ENCODE results near the gene OAF. TPM values are rescaled to one million over a fixed set of nuclear protein-coding genes. Genes with fewer than 3 reads are reported as not detected.
"Not testable (repeated sequence)": the region's sequence is repeated elsewhere in the genome, so short reads cannot be mapped to it uniquely, and the experiment has no call there.

OAF gene
- total and polyA plus RNA-seq, 4 donors = 15.0 to 151 (median 82.0) TPM

- Histone ChIP-seq H3K27ac (ENCODE audit: low read depth in 1 of 2, low read length in 2 of 2) (no peak overlapping the region), H3K9me3 (ENCODE audit: control insufficient read depth in 4 of 4, low read length in 3 of 4) (no peaks in the 10 kb centered on the region), H3K36me3 (ENCODE audit: control insufficient read depth in 4 of 4, insufficient read depth in 3 of 4, low read depth in 1 of 4, low read length in 3 of 4) (peaks cover 0 to 3% (median 0%) of the 10 kb centered on the region in 4 donors), H3K4me3 (ENCODE audit: low read depth in 1 of 3, low read length in 3 of 3) (no peak overlapping the region), H3K4me1 (ENCODE audit: control insufficient read depth in 4 of 4, insufficient read depth in 4 of 4, low read length in 3 of 4) (peaks cover 0 to 27% (median 23%) of the 10 kb centered on the region in 4 donors), H3K9ac (ENCODE audit: low read depth in 1 of 2, low read length in 2 of 2) (no peak overlapping the region), H3K27me3 (ENCODE audit: control insufficient read depth in 4 of 4, insufficient read depth in 4 of 4, low read length in 3 of 4) (no peaks in the 10 kb centered on the region)
- no peak for DNase-seq (ENCODE audit: low spot score)
- WGBS = 91% methylated on average over 5 of the region's 5 CpGs
- no peak for TF ChIP-seq ATF3 (IDR thresholded peaks at IDR 0.05)
- no peak for TF ChIP-seq RAD21 (IDR thresholded peaks at IDR 0.05)
- TF ChIP-seq MAX (IDR thresholded peaks at IDR 0.05) = no peak
- TF ChIP-seq CTCF (IDR thresholded peaks at IDR 0.05; ENCODE audit: low read depth, low read length, missing input control) = no peak
- TF ChIP-seq TAF1 (conservative IDR thresholded peaks at IDR 0.05) = no peak
- TF ChIP-seq REST (IDR thresholded peaks at IDR 0.05) = no peak
Observed at GRCh38 chr11:120178561-120179056, 32.2 kb upstream of the OAF start.

- DNase-seq (ENCODE audit: low spot score) = no peak
- 93% methylated on average over 10 of the region's 10 CpGs for WGBS
- TF ChIP-seq MAX (IDR thresholded peaks at IDR 0.05) (no peak), YY1 (IDR thresholded peaks at IDR 0.05) (no peak), RAD21 (IDR thresholded peaks at IDR 0.05) (no peak), GABPA (IDR thresholded peaks at IDR 0.05 in 1 of 2, conservative IDR thresholded peaks at IDR 0.05 in 1 of 2) (no peak), REST (IDR thresholded peaks at IDR 0.05) (no peak), NR2F2 (IDR thresholded peaks at IDR 0.05) (no peak), TAF1 (conservative IDR thresholded peaks at IDR 0.05) (no peak), RXRA (IDR thresholded peaks at IDR 0.05) (no peak)
- peaks cover 0 to 3% (median 0%) of the 10 kb centered on the region in 4 donors for H3K36me3 ChIP-seq (ENCODE audit: control insufficient read depth in 4 of 4, insufficient read depth in 3 of 4, low read depth in 1 of 4, low read length in 3 of 4)
- H3K4me3 ChIP-seq (ENCODE audit: low read depth in 1 of 3, low read length in 3 of 3) = no peak overlapping the region
- H3K9ac ChIP-seq (ENCODE audit: low read depth in 1 of 2, low read length in 2 of 2) = no peak overlapping the region
- H3K27ac ChIP-seq (ENCODE audit: low read depth in 1 of 2, low read length in 2 of 2) = no peak overlapping the region
- no peaks in the 10 kb centered on the region for H3K9me3 ChIP-seq (ENCODE audit: control insufficient read depth in 4 of 4, low read length in 3 of 4)
- H3K4me1 ChIP-seq (ENCODE audit: control insufficient read depth in 4 of 4, insufficient read depth in 4 of 4, low read length in 3 of 4) = peaks cover 0 to 32% (median 28%) of the 10 kb centered on the region in 4 donors
- H3K27me3 ChIP-seq (ENCODE audit: control insufficient read depth in 4 of 4, insufficient read depth in 4 of 4, low read length in 3 of 4) = no peaks in the 10 kb centered on the region
Observed at GRCh38 chr11:120179057-120179672, 31.7 kb upstream of the OAF start.

- WGBS = 96% methylated on average over 6 of the region's 6 CpGs
Observed at GRCh38 chr11:120180063-120180462, 30.8 kb upstream of the OAF start.

More at GRCh38 chr11:120180063-120180462, 30.8 kb upstream of the OAF start:
- not testable (repeated sequence) for H3K27ac ChIP-seq (ENCODE audit: low read depth in 1 of 2, low read length in 2 of 2); H3K9ac ChIP-seq (ENCODE audit: low read depth in 1 of 2, low read length in 2 of 2); H3K27me3 ChIP-seq (ENCODE audit: control insufficient read depth in 4 of 4, insufficient read depth in 4 of 4, low read length in 3 of 4); DNase-seq (ENCODE audit: low spot score); H3K9me3 ChIP-seq (ENCODE audit: control insufficient read depth in 4 of 4, low read length in 3 of 4); H3K4me3 ChIP-seq (ENCODE audit: low read depth in 1 of 3, low read length in 3 of 3); H3K36me3 ChIP-seq (ENCODE audit: control insufficient read depth in 4 of 4, insufficient read depth in 3 of 4, low read depth in 1 of 4, low read length in 3 of 4)
- peaks cover 0 to 41% (median 35%) of the 10 kb centered on the region in 4 donors for H3K4me1 ChIP-seq (ENCODE audit: control insufficient read depth in 4 of 4, insufficient read depth in 4 of 4, low read length in 3 of 4)
